HG03103 (cell line): ENCODE measurements around the gene REEP6.
"Not testable (repeated sequence)": the region's sequence is repeated elsewhere in the genome, so short reads cannot be mapped to it uniquely, and the experiment has no call there.

Experiments
- ATAC-seq: cut with Tn5 transposase; IDR thresholded peaks from one replicate; pipeline ENCODE4 v1.9.1; 2021; ENCODE audit warnings: low read depth; ENCODE audit not compliant: unreplicated experiment

The REEP6 gene

DNA sequence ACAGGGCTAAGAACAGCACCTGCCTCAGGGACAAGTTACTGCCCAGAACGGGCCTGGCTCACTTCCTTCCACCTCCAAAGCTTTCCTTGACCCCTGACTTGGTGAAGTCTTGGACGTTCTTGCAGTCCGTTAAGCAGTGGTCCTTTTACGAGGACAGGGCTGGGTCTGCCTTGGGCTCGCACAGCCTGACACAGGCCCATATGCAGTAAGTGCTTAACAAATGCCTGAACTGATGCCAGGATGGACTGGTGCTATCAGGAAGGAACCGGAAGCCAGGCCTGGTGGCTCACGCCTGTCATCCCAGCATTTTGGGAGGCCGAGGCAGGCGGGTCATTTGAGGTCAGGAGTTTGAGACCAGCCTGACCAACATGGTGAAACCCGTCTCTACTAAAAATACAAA, 31.1 kb downstream of the REEP6 start:
- ATAC-seq = no peak

GRCh38 chr19:1522838-1523237, 31.9 kb downstream of the REEP6 start:
- ATAC-seq = no peak

- no peak for ATAC-seq
Observed at GRCh38 chr19:1523412-1524286, 32.7 kb downstream of the REEP6 start, which contains the start of gene PLK5. TSS of gene PLK5 (plus strand) at chr19:1524077. CDS start at chr19:1526997, 2,920 bp downstream.

DNA sequence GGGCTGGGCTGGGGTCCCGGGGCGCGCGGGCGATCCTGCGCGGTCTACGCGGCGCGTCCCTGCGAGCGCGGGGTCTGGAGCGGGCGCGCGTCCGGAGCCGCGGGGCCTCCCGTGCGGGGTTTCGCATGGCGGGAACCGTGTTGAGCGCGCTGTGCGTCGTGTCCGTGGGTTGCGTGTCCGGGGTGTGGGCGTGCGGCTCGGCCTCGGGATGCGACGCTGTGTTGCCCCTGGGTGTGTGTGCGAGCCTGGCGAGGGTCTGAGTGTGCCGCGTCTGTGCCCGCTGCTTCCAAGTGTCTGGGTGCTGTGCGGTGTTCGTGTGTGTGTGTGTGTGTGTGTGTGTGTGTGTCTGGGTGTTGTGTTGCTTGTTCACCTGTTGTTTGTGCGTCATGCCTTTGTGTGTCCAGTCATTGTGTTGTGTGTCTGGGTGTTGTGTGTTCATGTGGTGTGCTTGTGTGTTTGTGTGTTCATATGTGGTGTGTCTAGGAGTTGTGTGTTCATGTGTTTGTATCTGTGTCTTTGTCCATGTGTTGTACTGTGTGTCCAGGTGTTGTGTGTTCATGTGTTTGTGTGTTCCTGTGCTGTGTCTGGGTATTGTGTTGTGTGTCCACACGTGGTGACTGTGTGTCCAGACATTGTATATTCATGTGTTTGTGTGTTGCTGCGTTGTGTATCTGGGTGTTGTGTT, 33.4 kb downstream of the REEP6 start:
- no peak for ATAC-seq

- no peak for ATAC-seq
Observed at GRCh38 chr19:1524972-1525325, 34.0 kb downstream of the REEP6 start.

DNA sequence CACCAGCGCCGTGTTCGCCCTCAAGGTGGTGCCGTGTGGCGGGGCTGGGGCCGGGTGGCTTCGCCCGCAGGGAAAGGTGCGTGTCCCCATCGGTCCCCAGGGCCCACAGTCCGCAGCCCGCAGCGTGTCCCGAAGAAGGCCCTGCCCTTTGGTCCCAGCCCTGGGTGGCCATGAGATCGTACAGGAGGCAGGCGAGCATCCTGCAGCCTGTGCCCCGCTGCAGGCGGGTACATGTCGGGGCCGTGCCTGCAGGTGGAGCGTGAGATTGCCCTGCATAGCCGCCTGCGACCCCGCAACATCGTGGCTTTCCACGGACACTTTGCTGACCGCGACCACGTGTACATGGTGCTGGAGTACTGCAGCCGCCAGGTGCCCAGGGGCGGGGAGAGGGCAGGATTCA, 34.4 kb downstream of the REEP6 start:
- no peak for ATAC-seq

DNA sequence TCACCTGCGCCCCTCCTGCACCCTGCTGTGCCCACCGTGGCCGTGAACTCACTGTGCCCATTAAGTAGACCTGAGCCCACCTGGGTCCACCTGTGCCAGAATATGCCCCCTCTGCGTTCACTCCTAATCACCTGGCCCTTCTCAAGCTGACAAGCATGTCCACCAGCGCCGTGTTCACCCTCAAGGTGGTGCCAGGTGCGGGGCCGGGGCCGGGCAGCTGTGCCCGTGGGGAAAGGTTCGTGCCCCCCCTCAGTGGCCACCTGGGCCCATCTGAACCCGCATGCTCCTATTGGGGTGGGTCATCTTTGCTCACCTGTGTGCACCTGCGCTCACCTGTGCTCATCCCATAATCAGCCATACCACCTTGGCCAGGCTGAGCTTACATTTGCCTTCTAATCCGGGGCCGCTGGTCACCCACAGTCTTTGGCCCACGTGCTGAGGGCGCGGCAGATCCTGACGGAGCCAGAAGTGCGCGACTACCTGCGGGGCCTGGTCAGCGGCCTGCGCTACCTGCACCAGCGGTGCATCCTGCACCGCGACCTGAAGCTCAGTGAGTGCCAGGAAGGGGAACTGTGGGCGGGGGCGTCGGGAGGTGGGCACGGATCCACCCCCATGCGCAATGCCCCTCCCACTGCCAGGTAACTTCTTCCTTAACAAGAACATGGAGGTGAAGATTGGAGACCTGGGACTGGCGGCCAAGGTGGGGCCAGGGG, 35.2 kb downstream of the REEP6 start:
- no peak for ATAC-seq

GRCh38 chr19:1526979-1527649, 36.1 kb downstream of the REEP6 start:
- ATAC-seq = no peak

DNA sequence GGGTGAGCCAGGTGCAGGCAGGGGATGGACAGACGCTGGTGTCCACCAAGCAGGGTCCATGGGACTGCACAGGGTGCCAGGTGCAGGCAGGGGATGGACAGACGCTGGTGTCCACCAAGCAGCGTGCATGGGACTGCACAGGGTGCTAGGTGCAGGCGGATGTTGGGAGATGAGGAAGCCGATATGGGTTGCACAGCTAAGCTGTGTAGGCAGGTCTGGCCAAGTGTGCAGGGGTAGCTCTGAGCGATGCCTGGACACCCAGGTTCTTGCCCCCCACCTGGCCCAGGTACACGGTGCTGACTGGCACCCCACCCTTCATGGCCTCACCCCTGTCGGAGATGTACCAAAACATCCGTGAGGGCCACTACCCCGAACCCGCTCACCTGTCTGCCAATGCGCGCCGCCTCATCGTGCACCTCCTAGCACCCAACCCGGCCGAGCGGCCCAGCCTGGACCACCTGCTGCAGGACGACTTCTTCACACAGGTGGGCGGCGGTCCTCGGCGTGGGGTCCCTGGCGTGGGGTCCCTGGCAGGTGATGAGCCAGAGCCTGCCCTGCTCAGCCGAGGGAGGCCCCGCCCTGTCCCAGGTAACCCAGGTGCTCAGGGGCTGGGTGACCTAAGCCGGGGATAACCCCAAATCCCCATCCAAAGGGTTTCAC, 36.8 kb downstream of the REEP6 start:
- no peak for ATAC-seq

GRCh38 chr19:1528596-1529429, 37.8 kb downstream of the REEP6 start:
- ATAC-seq = no peak

GRCh38 chr19:1529430-1529816, 38.4 kb downstream of the REEP6 start:
- no peak for ATAC-seq

GRCh38 chr19:1530856-1531255, 39.9 kb downstream of the REEP6 start:
- not testable (repeated sequence) for ATAC-seq

DNA sequence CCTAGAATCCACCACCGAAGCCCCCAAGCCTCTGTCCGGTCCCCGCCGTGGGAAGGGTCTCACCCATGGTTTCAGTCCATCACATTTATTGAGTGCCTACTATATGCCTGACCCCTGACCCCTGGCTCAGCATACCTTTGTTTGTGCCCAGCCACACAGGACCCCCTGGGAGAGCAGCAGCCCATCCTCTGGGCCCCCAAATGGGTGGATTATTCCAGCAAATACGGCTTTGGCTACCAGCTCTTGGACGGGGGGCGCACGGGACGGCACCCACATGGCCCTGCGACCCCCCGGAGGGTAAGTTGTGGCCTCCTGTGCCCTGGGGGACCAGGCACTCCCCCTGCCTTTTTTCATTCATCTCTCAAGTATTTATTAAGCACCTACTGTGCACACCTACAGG, 40.6 kb downstream of the REEP6 start:
- no peak for ATAC-seq

DNA sequence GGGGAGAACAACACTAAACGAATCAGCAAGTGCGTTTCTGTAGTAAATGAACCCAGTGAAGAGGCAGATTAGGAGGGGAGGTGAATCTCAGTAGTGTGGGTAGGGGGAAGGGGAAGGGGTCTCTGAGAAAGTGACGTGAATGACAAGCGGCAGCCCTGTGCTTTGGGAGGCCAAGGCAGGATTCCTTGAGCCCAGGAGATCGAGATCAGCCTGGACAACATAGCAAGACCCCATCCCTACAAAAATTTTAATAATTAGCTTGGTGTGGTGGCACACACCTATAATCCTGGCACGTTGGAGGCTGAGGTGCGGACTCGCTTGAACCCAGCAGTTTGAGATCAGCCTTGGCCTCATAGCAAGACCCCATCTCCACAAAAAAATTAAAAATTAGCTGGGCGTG, 41.0 kb downstream of the REEP6 start:
- no peak for ATAC-seq

DNA sequence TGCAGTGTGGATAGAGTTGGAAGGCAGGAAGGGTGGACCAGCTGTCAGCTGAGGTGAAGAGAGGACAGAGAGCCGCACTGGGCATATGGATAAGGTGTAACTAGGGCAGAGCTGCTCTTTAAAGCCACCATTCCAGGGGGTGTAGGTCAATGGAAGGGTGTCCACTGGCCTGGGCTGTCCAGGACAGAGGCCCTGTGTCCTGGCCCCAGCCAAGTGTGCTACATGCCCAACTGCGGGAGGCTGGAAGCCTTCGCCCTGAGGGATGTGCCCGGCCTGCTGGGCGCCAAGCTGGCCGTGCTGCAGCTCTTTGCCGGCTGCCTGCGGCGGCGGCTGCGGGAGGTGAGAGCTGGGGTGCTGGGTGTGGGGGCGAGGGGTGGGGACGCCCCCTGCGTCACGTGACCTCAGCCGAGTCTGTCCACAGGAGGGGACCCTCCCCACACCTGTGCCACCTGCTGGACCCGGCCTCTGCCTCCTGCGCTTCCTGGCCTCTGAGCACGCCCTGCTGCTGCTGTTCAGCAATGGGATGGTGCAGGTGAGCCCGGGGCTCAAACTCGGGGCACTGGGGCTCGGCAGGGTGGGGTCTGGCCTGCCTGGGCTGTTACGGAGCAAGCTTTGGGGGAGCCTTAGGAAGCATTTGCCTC, 42.6 kb downstream of the REEP6 start:
- no peak for ATAC-seq

DNA sequence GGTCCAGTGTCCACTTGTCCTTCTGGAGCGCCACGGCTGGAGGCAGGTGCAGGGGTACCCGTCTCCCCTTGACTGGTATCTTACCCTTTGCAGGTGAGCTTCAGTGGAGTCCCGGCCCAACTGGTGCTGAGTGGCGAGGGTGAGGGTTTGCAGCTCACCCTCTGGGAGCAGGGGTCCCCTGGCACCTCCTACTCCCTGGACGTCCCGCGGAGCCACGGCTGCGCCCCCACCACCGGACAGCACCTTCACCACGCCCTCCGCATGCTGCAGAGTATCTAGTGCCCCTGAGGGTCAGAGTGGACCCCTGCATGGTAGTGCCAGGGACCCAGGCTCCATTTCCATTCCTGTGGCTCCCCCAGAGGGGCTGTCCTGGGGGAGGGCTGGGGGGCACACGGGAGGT, 44.0 kb downstream of the REEP6 start:
- ATAC-seq = no peak

- not testable (repeated sequence) for ATAC-seq
Observed at GRCh38 chr19:1535699-1536098, 44.7 kb downstream of the REEP6 start.

- ATAC-seq = no peak
Observed at GRCh38 chr19:1538978-1539377, 48.0 kb downstream of the REEP6 start.

DNA sequence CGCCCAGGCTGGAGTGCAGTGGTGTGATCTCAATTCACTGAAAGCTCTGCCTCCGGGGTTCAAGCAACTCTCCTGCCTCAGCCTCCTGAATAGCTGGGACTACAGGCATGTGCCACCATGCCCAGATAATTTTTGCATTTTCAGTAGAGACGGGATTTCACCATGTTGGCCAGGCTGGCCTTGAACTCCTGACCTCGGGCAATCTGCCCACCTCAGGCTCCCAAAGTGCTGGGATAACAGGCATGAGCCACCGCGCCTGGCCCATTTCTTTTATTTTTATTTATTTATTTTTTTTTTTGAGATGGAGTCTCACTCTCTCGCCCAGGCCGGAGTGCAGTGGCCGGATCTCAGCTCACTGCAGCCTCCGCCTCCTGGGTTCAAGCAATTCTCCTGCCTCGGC, 48.8 kb downstream of the REEP6 start:
- ATAC-seq = not testable (repeated sequence)
